Loucy (cell line): ENCODE results near the gene OR5B12.
"Not testable (repeated sequence)": the region's sequence is repeated elsewhere in the genome, so short reads cannot be mapped to it uniquely, and the experiment has no call there.

Source experiments
- H2AFZ ChIP-seq: fragments of 200-600 bp; sonication (generic); 2 replicates; pipeline ENCODE4 v1.6.0; 2016; ENCODE audit warnings: antibody characterized with exemption, mild to moderate bottlenecking, low read length, moderate library complexity
- H3F3A ChIP-seq: fragments of 200-600 bp; 2 replicates; pipeline ENCODE4 v1.6.0; 2016; ENCODE audit warnings: antibody characterized with exemption, low read depth, mild to moderate bottlenecking
- H3K27me3 ChIP-seq: fragments of 200-600 bp; sonication (generic); 2 replicates; pipeline ENCODE4 v1.6.1; 2014; ENCODE audit warnings: low read length, mild to moderate bottlenecking; ENCODE audit not compliant: insufficient read depth, poor library complexity, severe bottlenecking
- H3K36me3 ChIP-seq: fragments of 200-600 bp; sonication (generic); 2 replicates; pipeline ENCODE4 v1.6.1; 2016; ENCODE audit warnings: low read length; ENCODE audit not compliant: insufficient read depth
- H3K4me1 ChIP-seq: fragments of 200-600 bp; sonication (generic); 2 replicates; pipeline ENCODE4 v1.5.1; 2014; ENCODE audit warnings: low read length, mild to moderate bottlenecking; ENCODE audit not compliant: insufficient read depth, poor library complexity, severe bottlenecking
- H3K4me2 ChIP-seq: fragments of 200-600 bp; sonication (generic); 2 replicates; pipeline ENCODE4 v1.6.0; 2014; ENCODE audit warnings: antibody characterized with exemption, low read length, low read depth, mild to moderate bottlenecking; ENCODE audit not compliant: poor library complexity, severe bottlenecking
- H3K4me3 ChIP-seq: fragments of 200-600 bp; sonication (generic); 2 replicates; pipeline ENCODE4 v1.5.1; 2014; ENCODE audit warnings: low read length, mild to moderate bottlenecking, mixed read lengths; ENCODE audit not compliant: poor library complexity, severe bottlenecking
- H3K79me2 ChIP-seq: fragments of 200-600 bp; sonication (generic); 2 replicates; pipeline ENCODE4 v1.6.1; 2014; ENCODE audit warnings: low read length; ENCODE audit not compliant: insufficient read depth
- H3K9ac ChIP-seq: fragments of 200-600 bp; sonication (generic); 2 replicates; pipeline ENCODE4 v1.6.0; 2014; ENCODE audit warnings: mild to moderate bottlenecking, low read depth, low read length, moderate library complexity; ENCODE audit not compliant: poor library complexity, severe bottlenecking
- H3K9me2 ChIP-seq: fragments of 200-600 bp; sonication (generic); replicated peaks from 2 replicates; pipeline ENCODE4 v1.6.1; 2016; ENCODE audit warnings: low read depth, low read length, mixed read lengths
- H3K9me3 ChIP-seq: fragments of 200-600 bp; sonication (generic); 2 replicates; pipeline ENCODE4 v1.6.1; 2014; ENCODE audit warnings: mild to moderate bottlenecking, antibody characterized with exemption, low read length, low read depth; ENCODE audit not compliant: insufficient read depth
- H4K20me1 ChIP-seq: fragments of 200-600 bp; sonication (generic); 2 replicates; pipeline ENCODE4 v1.6.0; 2014; ENCODE audit warnings: antibody characterized with exemption, low read length, mild to moderate bottlenecking; ENCODE audit not compliant: insufficient read depth, poor library complexity, severe bottlenecking
- CTCF ChIP-seq: fragments of 200-600 bp; sonication (generic); conservative IDR thresholded peaks from 2 replicates; pipeline ENCODE4 v1.5.1; 2014; ENCODE audit warnings: mild to moderate bottlenecking, antibody characterized with exemption, low read length
- EZH2phosphoT487 ChIP-seq: fragments of 200-600 bp; IDR thresholded peaks from 2 replicates; pipeline ENCODE4 v1.6.1; 2018; ENCODE audit warnings: antibody characterized with exemption, mild to moderate bottlenecking, moderate library complexity, borderline replicate concordance

OR5B12 gene

GRCh38 chr11:58406774-58407173, 35.3 kb downstream of the OR5B12 start, which contains the start of gene OR5B3:
Gene OR5B3, minus strand, starts transcription at chr11:58406874. Its CDS starts 3,465 bp downstream, at chr11:58403409.
- Histone ChIP-seq H3K27me3 (no peaks in the 10 kb centered on the region), H3K9me3 (no peaks in the 10 kb centered on the region), H2AFZ (no peak within 1 kb of the TSS), H3K4me1 (no peaks in the 10 kb centered on the region), H3K4me3 (no peak within 1 kb of the TSS), H3K36me3 (no peaks in the 10 kb centered on the region), H4K20me1 (no peaks in the 10 kb centered on the region), H3K9ac (no peak within 1 kb of the TSS), H3K4me2 (no peak within 1 kb of the TSS), H3F3A (no peaks in the 10 kb centered on the region), H3K9me2 (no peaks in the 10 kb centered on the region), H3K79me2 (no peaks in the 10 kb centered on the region)
- TF ChIP-seq CTCF (no peak), EZH2phosphoT487 (no peak)

GRCh38 chr11:58399622-58400021, 42.4 kb downstream of the OR5B12 start:
- not testable (repeated sequence) for H3F3A ChIP-seq

GRCh38 chr11:58395581-58395980, 46.5 kb downstream of the OR5B12 start:
- Histone ChIP-seq H3K79me2 (no peaks in the 10 kb centered on the region), H3K4me1 (no peaks in the 10 kb centered on the region), H3F3A (no peaks in the 10 kb centered on the region), H3K4me2 (no peak overlapping the region), H2AFZ (no peak overlapping the region), H3K4me3 (no peak overlapping the region), H3K9me3 (no peaks in the 10 kb centered on the region), H4K20me1 (no peaks in the 10 kb centered on the region), H3K9me2 (no peaks in the 10 kb centered on the region), H3K27me3 (no peaks in the 10 kb centered on the region), H3K9ac (no peak overlapping the region), H3K36me3 (no peaks in the 10 kb centered on the region)
- TF ChIP-seq CTCF (no peak), EZH2phosphoT487 (no peak)

More at GRCh38 chr11:58399622-58400021, 42.4 kb downstream of the OR5B12 start:
- not testable (repeated sequence) for H3K27me3 ChIP-seq, H3K36me3 ChIP-seq, H3K4me3 ChIP-seq, H3K9me2 ChIP-seq, H2AFZ ChIP-seq, H3K9me3 ChIP-seq, H3K9ac ChIP-seq, H3K4me1 ChIP-seq, H3K4me2 ChIP-seq, H4K20me1 ChIP-seq, H3K79me2 ChIP-seq

GRCh38 chr11:58394195-58394594, 47.8 kb downstream of the OR5B12 start:
- Histone ChIP-seq H3K36me3 (no peaks in the 10 kb centered on the region), H3K9me3 (no peaks in the 10 kb centered on the region), H3K9me2 (no peaks in the 10 kb centered on the region), H3K79me2 (no peaks in the 10 kb centered on the region), H3K4me3 (no peak overlapping the region), H3K9ac (no peak overlapping the region), H2AFZ (no peak overlapping the region), H4K20me1 (no peaks in the 10 kb centered on the region), H3K4me1 (no peaks in the 10 kb centered on the region), H3K27me3 (no peaks in the 10 kb centered on the region), H3K4me2 (no peak overlapping the region), H3F3A (no peaks in the 10 kb centered on the region)
- TF ChIP-seq CTCF = no peak
- no peak for TF ChIP-seq EZH2phosphoT487
